BJ (cell line): ENCODE results near the gene SERBP1. TPM values are rescaled to one million over a fixed set of nuclear protein-coding genes. Genes with fewer than 3 reads are reported as not detected.

Experiments used
- CTCF ChIA-PET: fragments of 350-600 bp; formaldehyde crosslinking; extraction: SDS; loops from one replicate; lab custom pipeline; 2021; ENCODE audit warnings: antibody characterized with exemption, inconsistent platforms; lab: Yijun Ruan, JAX
- POLR2A ChIA-PET: fragments of 300-600 bp; sonication (Branson Sonifier 250); formaldehyde crosslinking; extraction: SDS; loops from one replicate; lab custom pipeline; 2021; ENCODE audit warnings: antibody characterized with exemption; lab: Charles Lee
- DNase-seq: peaks from one replicate; pipeline ENCODE4 v3.0.0-alpha.2; 2011; ENCODE audit warnings: low read depth
- H3K27me3 ChIP-seq: 2 replicates; pipeline ENCODE4 v1.6.0; 2011; ENCODE audit warnings: low read length; ENCODE audit not compliant: control insufficient read depth, insufficient read depth
- H3K36me3 ChIP-seq: 2 replicates; pipeline ENCODE4 v1.5.1; 2011; ENCODE audit warnings: low read length; ENCODE audit not compliant: control insufficient read depth, insufficient read depth
- H3K4me3 ChIP-seq: 2 replicates; pipeline ENCODE4 v1.5.1; 2011; ENCODE audit warnings: low read depth, mild to moderate bottlenecking, control low read depth, low read length
- polyA plus RNA-seq: library from polyadenylated mRNA; depleted of rRNA; stranded (reverse); fragments of >200 nt; gene quantifications from 2 replicates; pipeline ENCODE4 v1.2.3, GENCODE V29; 2011; rRNA removed
- small RNA-seq: library from RNA; depleted of rRNA; stranded (forward); fragments of <200 nt; gene quantifications from one replicate; pipeline ENCODE3, GENCODE V24; 2012; ENCODE audit warnings: low replicate concordance, low read depth; ENCODE audit not compliant: insufficient read length
- TF ChIP-seq, protein P1 (sequence below): IDR thresholded peaks from 2 replicates; pipeline ENCODE4 v1.5.1; 2011; ENCODE audit warnings: low read depth, mild to moderate bottlenecking, control low read depth, inconsistent platforms, low read length, moderate library complexity; ENCODE audit not compliant: insufficient read depth

SERBP1 gene
- polyA plus RNA-seq, 1 experiment, result 94.1 TPM

DNA sequence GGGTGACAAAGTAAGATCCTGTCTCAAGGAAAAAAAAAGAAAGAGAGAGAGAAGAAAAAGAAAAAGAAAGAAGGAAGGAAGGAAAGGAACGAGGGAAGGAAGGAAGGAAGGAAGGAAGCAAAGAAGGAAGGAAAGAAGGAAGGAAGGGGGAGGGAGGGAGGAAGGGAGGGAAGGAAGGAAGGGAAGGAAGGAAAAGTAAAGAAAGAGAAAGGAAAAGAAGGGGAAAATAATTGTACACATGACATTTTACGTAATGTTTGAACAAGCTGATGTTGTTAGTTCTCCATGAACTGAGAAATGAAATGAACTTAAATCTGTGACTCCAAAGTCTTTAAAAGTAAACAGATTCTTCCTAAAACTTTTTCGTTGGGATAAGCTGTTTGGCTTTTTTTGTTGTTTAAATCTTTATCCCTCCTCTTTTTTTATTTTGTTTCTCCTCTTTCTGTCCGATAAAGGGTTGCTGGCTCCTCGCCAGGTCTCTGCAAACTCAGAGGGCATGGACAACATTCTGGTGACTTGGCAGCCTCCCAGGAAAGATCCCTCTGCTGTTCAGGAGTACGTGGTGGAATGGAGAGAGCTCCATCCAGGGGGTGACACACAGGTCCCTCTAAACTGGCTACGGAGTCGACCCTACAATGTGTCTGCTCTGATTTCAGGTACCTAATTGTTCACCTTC lies 62.7 kb downstream of the SERBP1 start:
- H3K4me3 ChIP-seq, result no peak overlapping the region
- CTCF ChIA-PET, result interaction anchor here (0.8 to 1.1 kb wide), 3 partner anchors 11 to 134 kb away, joined by 3 read pairs; no protein-coding TSS in a partner anchor
- H3K27me3 ChIP-seq, result no peaks in the 10 kb centered on the region
- no peak for DNase-seq
- H3K36me3 ChIP-seq, result no peaks in the 10 kb centered on the region
- POLR2A ChIA-PET, result no interaction called here
- TF ChIP-seq, protein P1, sequence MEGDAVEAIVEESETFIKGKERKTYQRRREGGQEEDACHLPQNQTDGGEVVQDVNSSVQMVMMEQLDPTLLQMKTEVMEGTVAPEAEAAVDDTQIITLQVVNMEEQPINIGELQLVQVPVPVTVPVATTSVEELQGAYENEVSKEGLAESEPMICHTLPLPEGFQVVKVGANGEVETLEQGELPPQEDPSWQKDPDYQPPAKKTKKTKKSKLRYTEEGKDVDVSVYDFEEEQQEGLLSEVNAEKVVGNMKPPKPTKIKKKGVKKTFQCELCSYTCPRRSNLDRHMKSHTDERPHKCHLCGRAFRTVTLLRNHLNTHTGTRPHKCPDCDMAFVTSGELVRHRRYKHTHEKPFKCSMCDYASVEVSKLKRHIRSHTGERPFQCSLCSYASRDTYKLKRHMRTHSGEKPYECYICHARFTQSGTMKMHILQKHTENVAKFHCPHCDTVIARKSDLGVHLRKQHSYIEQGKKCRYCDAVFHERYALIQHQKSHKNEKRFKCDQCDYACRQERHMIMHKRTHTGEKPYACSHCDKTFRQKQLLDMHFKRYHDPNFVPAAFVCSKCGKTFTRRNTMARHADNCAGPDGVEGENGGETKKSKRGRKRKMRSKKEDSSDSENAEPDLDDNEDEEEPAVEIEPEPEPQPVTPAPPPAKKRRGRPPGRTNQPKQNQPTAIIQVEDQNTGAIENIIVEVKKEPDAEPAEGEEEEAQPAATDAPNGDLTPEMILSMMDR, result no peak

DNA sequence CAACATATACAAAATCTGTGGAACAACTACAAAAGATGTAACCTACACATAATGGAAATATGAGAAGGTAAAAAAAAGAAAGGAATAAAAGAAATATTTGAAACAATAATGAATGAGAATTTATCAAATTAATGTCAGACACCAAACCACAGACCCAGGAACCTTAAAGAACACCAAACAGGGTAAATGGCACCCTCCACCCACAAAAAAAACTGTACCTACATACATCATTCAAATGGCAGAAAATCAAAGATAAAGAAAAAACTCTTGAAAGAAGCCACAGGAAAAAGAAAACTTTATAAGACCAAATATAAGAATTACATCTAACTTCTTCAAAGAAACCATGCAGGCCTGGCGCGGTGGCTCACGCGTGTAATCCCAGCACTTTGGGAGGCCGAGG lies 68.6 kb downstream of the SERBP1 start:
- CTCF ChIA-PET, result no interaction called here

DNA sequence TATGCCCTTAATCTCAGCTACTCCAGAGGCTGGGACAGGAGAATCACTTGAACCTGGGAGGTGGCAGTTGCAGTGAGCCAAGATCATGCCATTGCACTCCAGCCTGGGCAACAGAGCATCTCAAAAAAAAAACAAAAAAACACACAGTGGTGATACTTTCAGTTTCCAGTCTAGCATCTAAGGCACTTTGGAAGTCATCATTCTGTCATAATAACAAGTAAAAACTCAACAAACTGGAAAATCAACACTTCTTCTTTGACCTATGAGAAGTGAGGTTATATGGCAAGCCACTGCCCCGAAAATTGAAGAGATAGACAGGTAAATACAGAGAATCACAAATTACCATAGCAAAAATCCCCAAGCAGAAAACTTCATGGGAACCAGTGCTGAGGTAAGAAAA lies 70.6 kb downstream of the SERBP1 start:
- Histone ChIP-seq H3K27me3 (no peaks in the 10 kb centered on the region), H3K36me3 (no peaks in the 10 kb centered on the region), H3K4me3 (no peak overlapping the region)
- POLR2A ChIA-PET, result no interaction called here
- CTCF ChIA-PET, result interaction anchor here (1.6 kb wide), 1 partner anchor 12 kb away, joined by 8 read pairs; no protein-coding TSS in a partner anchor
- TF ChIP-seq, protein P1, result no peak
- no peak for DNase-seq

More for the DNA sequence above, 68.6 kb downstream of the SERBP1 start:
- no peaks in the 10 kb centered on the region for H3K36me3 ChIP-seq
- H3K4me3 ChIP-seq, result no peak overlapping the region
- H3K27me3 ChIP-seq, result no peaks in the 10 kb centered on the region
- POLR2A ChIA-PET, result no interaction called here
- TF ChIP-seq, protein P1, result no peak
- DNase-seq, result no peak

Small RNA genes lying within 50 kb of the gene (small RNA-seq; reads per million reads assigned to genes)
- gene RNU6-387P, result not detected

Other genes starting within 250 kb of the SERBP1 start
- not detected in 2 replicates for gene IL12RB2, start 122.5 kb downstream of the SERBP1 start, polyA plus RNA-seq